ENCODE data around the gene LBX2.

Gene LBX2

DNA sequence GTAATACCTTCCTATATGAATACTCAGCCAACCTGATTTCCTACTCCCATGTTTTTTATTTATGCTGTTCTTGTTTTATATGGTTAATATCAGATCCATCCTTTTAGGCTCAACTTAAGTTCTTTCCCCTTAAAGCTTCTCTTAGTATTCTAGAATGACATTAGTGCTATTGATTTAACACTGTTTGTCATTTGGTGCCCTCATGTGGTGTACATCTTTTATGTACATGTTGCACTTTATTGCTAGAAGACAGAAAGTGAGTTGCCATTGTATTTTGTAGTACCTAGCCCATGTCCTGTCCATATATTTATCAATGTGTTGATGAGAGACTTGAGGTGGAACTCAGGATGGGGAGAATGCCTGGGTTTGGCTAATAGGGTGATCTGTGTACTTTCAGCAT is 32.8 kb upstream of the LBX2 start:
- H3K4me3 ChIP-seq (replicated peaks; ENCODE audit: low read depth, low read length): no peak overlapping the region
- TF ChIP-seq, protein P1, sequence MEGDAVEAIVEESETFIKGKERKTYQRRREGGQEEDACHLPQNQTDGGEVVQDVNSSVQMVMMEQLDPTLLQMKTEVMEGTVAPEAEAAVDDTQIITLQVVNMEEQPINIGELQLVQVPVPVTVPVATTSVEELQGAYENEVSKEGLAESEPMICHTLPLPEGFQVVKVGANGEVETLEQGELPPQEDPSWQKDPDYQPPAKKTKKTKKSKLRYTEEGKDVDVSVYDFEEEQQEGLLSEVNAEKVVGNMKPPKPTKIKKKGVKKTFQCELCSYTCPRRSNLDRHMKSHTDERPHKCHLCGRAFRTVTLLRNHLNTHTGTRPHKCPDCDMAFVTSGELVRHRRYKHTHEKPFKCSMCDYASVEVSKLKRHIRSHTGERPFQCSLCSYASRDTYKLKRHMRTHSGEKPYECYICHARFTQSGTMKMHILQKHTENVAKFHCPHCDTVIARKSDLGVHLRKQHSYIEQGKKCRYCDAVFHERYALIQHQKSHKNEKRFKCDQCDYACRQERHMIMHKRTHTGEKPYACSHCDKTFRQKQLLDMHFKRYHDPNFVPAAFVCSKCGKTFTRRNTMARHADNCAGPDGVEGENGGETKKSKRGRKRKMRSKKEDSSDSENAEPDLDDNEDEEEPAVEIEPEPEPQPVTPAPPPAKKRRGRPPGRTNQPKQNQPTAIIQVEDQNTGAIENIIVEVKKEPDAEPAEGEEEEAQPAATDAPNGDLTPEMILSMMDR (IDR thresholded peaks at IDR 0.05; ENCODE audit: low read depth, low read length, missing control alignments): peak; percentile 22
- DNase-seq (ENCODE audit: extremely low read depth, low read depth): no peak

DNA sequence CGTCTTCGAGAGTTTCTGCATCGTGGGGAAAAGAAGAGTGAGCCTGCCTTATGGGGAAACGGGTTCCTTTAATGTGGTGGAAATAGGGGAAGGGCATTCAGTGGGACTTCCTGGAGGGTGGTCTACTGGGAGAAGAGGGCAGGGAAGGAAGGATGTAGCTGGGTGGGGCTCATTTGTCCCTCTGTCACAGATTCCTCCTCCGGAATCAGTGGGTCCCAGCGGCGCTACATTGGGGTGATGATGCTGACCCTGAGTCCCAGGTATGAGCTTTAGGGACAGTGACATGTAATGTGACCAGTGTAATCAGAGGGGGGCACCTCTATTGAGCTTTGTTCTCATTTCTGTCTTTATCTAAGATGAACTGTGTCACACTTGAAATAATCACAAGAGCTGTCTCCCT is 32.3 kb upstream of the LBX2 start:
- no peak for DNase-seq (ENCODE audit: extremely low read depth, low read depth)
- TF ChIP-seq, protein P1 (IDR thresholded peaks at IDR 0.05; ENCODE audit: low read depth, low read length, missing control alignments): no peak
- H3K4me3 ChIP-seq (replicated peaks; ENCODE audit: low read depth, low read length): peak overlapping the region; percentile 87

DNA sequence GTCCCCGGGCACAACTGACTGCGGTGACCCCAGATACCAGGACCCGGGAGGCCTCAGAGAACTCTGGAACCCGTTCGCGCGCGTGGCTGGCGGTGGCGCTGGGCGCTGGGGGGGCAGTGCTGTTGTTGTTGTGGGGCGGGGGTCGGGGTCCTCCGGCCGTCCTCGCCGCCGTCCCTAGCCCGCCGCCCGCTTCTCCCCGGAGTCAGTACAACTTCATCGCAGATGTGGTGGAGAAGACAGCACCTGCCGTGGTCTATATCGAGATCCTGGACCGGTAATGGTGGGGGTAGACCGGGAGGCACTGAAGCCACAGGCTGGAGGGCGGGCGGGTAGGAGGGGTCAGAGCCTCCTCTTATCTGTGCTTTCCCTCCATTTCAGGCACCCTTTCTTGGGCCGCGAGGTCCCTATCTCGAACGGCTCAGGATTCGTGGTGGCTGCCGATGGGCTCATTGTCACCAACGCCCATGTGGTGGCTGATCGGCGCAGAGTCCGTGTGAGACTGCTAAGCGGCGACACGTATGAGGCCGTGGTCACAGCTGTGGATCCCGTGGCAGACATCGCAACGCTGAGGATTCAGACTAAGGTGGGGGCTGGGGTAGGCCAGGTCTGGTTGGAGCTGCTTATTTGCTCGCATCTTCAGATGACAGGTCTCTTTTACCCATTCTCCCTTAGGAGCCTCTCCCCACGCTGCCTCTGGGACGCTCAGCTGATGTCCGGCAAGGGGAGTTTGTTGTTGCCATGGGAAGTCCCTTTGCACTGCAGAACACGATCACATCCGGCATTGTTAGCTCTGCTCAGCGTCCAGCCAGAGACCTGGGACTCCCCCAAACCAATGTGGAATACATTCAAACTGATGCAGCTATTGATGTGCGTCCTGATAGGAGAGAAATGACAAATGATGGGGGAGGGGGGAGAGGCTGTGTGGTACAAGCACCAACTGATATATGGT is 31.1 kb upstream of the LBX2 start:
- TF ChIP-seq, protein P1 (IDR thresholded peaks at IDR 0.05; ENCODE audit: low read depth, low read length, missing control alignments): no peak
- DNase-seq (ENCODE audit: extremely low read depth, low read depth): no peak
- peak overlapping the region; percentile 87 for H3K4me3 ChIP-seq (replicated peaks; ENCODE audit: low read depth, low read length)

DNA sequence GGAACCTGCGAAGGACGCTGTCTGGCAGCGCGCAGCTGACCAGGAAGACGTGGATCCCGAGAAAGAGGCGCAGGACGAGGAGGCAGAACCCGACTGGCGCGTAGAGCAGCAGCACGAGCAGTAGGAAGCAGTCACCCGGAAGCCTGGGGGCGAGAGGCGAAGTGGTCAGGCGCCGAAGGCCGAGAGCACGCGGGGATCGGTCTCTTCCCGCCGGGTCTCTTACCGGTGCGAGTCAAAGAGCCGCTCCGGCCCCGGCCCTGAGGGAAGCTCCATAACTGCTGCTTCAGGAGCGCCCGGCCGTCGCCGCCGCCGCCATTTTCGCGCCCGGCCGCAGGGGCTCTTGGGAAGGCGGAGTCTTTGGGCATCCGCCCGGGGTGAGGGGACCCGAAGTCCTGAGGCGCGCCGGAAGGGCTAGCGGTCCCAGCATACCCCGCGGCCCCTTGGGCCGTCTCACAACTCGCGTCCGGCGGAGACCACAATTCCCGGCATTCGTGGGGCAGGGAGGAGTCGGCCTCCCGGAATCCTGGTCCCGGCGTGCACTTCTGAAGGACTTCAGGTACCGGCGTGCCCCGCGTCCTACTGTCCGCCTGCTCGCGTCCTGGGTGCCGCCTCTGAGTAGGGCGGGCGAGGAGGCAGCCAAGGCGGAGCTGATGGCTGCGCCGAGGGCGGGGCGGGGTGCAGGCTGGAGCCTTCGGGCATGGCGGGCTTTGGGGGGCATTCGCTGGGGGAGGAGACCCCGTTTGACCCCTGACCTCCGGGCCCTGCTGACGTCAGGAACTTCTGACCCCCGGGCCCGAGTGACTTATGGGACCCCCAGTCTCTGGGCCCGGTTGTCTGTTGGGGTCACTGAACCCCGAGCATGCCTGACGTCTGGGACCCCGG is 30.2 kb upstream of the LBX2 start, which contains the start of the genes AUP1 and HTRA2:
Gene AUP1, minus strand, starts transcription at position 350 of the 882 bp plus-strand sequence. Its CDS starts 77 bp downstream, at position 273.
Gene HTRA2, plus strand, starts transcription at position 577 of the 882 bp plus-strand sequence. Its CDS starts 74 bp downstream, at position 651.
- peak; percentile 98 for DNase-seq (ENCODE audit: extremely low read depth, low read depth)
- H3K4me3 ChIP-seq (replicated peaks; ENCODE audit: low read depth, low read length): peak within 1 kb of the TSS; percentile 87
- TF ChIP-seq, protein P1 (IDR thresholded peaks at IDR 0.05; ENCODE audit: low read depth, low read length, missing control alignments): no peak

DNA sequence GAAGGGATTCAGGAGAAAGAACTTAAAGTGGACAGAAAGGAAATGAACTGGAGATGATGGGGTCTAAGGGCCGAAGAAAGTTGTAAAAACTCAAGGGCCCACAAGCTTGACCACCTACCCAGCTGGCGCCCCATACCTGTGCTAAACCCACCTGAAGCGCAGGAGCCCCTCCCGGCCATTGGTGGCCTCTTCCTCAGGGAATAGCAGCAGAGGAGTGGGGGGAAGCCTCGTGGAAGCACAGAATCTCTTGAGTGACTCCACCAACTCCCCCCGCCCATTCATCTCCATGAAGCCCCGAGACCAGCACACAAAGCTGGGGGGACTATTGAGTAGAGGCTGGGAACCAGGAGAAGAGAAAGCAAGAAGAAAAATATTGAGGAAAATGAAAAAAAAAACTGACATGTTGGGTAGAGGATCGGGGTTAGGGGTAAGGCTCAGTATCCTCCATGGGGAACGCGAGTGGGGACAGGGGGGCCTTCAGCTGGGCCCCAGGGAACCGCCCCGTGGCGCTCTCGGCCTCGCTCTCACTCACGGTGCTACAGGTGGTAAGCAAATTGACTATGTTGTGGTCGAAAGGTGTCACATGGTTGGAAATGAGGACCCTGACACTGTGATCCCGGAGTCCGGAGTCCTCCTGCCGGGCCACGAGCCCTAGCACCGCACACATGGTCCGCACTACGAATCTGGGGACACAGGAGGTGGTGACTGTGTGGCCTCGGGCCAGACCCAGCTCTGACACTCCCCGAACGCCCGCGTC is 29.4 kb upstream of the LBX2 start:
- DNase-seq (ENCODE audit: extremely low read depth, low read depth): no peak
- TF ChIP-seq, protein P1 (IDR thresholded peaks at IDR 0.05; ENCODE audit: low read depth, low read length, missing control alignments): no peak
- peak overlapping the region; percentile 87 for H3K4me3 ChIP-seq (replicated peaks; ENCODE audit: low read depth, low read length)

DNA sequence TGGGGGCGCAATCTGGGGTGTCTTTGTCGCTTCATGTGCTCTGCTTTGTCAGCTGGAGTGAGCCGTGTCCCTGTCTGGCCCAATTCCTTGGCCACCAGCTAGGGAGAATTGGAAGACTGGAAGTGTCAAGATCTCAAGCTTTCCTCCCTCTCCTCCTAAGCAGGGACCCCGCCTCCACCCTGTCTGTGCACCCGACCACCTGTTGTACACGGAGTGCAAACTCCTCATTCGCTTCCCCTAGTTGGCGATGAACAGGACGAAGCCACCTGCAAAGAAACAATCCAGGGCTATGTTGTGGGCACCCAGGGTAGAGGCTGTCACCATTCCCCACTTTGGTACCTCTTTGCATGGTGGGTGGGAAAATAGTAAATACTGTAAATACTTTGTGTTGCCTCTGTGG is 28.3 kb upstream of the LBX2 start:
- TF ChIP-seq, protein P1 (IDR thresholded peaks at IDR 0.05; ENCODE audit: low read depth, low read length, missing control alignments): no peak
- no peak for DNase-seq (ENCODE audit: extremely low read depth, low read depth)
- H3K4me3 ChIP-seq (replicated peaks; ENCODE audit: low read depth, low read length): peak overlapping the region; percentile 87
